ENCODE results near the gene NAALADL2. TPM values are rescaled to one million over a fixed set of nuclear protein-coding genes. Genes with fewer than 3 reads are reported as not detected.

NAALADL2 gene
- total and polyA plus RNA-seq, 9 of the 15 experiments (the other 6 are each of a cell fraction or from before 2014, with no cell fraction given): 0.29 to 1.1 (median 0.79) TPM; not detected in 1

DNA sequence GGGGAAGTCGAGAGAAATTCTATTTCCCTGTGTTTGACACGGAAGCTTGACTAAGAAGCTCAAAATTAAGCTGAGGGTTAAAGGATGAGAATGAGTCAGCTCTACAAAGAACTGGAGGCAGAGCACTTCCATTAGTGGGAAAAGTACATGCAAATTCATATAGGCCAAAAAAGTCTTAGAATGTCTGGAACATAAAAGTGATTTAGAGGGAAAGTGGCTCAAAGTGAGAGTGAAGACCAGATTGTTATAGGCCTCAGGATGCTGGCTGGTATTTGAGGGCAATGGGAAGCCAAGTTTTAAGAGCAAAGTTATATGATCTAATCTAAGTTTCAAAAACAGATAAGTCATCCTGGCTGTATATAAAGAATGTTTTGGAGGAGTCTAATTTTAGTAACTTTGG is 857.3 kb downstream of the NAALADL2 start:
- FAIRE-seq: no peak
- no TSS peak for BruUV-seq (replicated peaks)
- TF ChIP-seq RBM39 (optimal IDR thresholded peaks at IDR 0.05; ENCODE audit: low read depth, low read length) (no peak), ZNF124 (CRISPR knock-in tag; IDR thresholded peaks at IDR 0.05) (no peak), JUNB (CRISPR knock-in tag; conservative IDR thresholded peaks at IDR 0.05) (no peak), SMARCB1 (IDR thresholded peaks at IDR 0.05; ENCODE audit: insufficient read length, low read depth) (no peak), EGR1 (conservative IDR thresholded peaks at IDR 0.05) (no peak), PURB (CRISPR knock-in tag; IDR thresholded peaks at IDR 0.05; ENCODE audit: low read depth) (no peak), MEIS2 (IDR thresholded peaks at IDR 0.05; ENCODE audit: partially characterized antibody) (no peak), HNRNPH1 (optimal IDR thresholded peaks at IDR 0.05; ENCODE audit: low read depth, low read length) (no peak), SP2 (IDR thresholded peaks at IDR 0.05; ENCODE audit: extremely low read depth, low read depth, low read length, poor library complexity, severe bottlenecking) (no peak), ARHGAP35 (IDR thresholded peaks at IDR 0.05; ENCODE audit: partially characterized antibody) (no peak), NCOR1 (IDR thresholded peaks at IDR 0.05) (no peak), FOXJ3 (CRISPR knock-in tag; IDR thresholded peaks at IDR 0.05) (no peak), EP400 (IDR thresholded peaks at IDR 0.05) (no peak), ZNF41 (CRISPR knock-in tag; conservative IDR thresholded peaks at IDR 0.05) (no peak)
- TF ChIP-seq, protein P1, sequence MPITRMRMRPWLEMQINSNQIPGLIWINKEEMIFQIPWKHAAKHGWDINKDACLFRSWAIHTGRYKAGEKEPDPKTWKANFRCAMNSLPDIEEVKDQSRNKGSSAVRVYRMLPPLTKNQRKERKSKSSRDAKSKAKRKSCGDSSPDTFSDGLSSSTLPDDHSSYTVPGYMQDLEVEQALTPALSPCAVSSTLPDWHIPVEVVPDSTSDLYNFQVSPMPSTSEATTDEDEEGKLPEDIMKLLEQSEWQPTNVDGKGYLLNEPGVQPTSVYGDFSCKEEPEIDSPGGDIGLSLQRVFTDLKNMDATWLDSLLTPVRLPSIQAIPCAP (CRISPR knock-in tag; IDR thresholded peaks at IDR 0.05; ENCODE audit: borderline replicate concordance): no peak

More for the DNA sequence above, 857.3 kb downstream of the NAALADL2 start:
- DNase-seq (ENCODE audit: extremely low read depth in 1 of 4, low spot score in 3 of 4) (no peak), ATAC-seq (no peak)
- no peak overlapping the region for H3K27ac ChIP-seq (ENCODE audit: extremely low read depth, low read depth, low read length)
- H3K4me2 ChIP-seq (ENCODE audit: insufficient read depth, low read length): no peak overlapping the region
- ChIA-PET CTCF (ENCODE audit: low intra/inter-chr PET ratio) (no interaction called here), POLR2A (no interaction called here)
- H3K36me3 ChIP-seq (ENCODE audit: control insufficient read depth, insufficient read depth, low read length): no peaks in the 10 kb centered on the region
- H3K4me3 ChIP-seq: no peak overlapping the region
- intact Hi-C loops (cut with micrococcal nuclease) (no loop called here), in situ Hi-C loops (cut with MboI) (no loop called here)
- H3K9me3 ChIP-seq (replicated peaks; ENCODE audit: control insufficient read depth, insufficient read depth, low read depth, low read length): 0 out of 2 replicates have a peak, but pooled peaks cover 2% of the 10 kb centered on the region
- no peak overlapping the region for H2AFZ ChIP-seq (ENCODE audit: low read depth, low read length)
- H4K20me1 ChIP-seq (replicated peaks; ENCODE audit: control insufficient read depth, insufficient read depth, low read length): no peaks in the 10 kb centered on the region
- WGBS (ENCODE audit: insufficient coverage, low coverage, missing lambda C conversion rate): 3% methylated on average over 2 of the region's 2 CpGs
- no peaks in the 10 kb centered on the region for H3K79me2 ChIP-seq (ENCODE audit: control insufficient read depth, insufficient read depth, low read length)
- H3K27me3 ChIP-seq (ENCODE audit: control insufficient read depth in 2 of 2, insufficient read depth in 2 of 2, low read length in 2 of 2): no peaks in the 10 kb centered on the region
- H3K9me1 ChIP-seq (ENCODE audit: control insufficient read depth, insufficient read depth, low read length): no peaks in the 10 kb centered on the region
- no peak overlapping the region for H3K9ac ChIP-seq (ENCODE audit: insufficient read depth in 1 of 2, low read depth in 2 of 2, low read length in 2 of 2)
- H3K4me1 ChIP-seq (replicated peaks in 1 of 2; ENCODE audit: control insufficient read depth in 2 of 2, insufficient read depth in 2 of 2, low read length in 2 of 2): no peaks in the 10 kb centered on the region
